BJ (cell line): ENCODE results near the gene HS6ST3. TPM values are rescaled to one million over a fixed set of nuclear protein-coding genes. Genes with fewer than 3 reads are reported as not detected.

Experiments used
- CTCF ChIA-PET: fragments of 350-600 bp; formaldehyde crosslinking; extraction: SDS; loops from one replicate; lab custom pipeline; 2021; ENCODE audit warnings: antibody characterized with exemption, inconsistent platforms; lab: Yijun Ruan, JAX
- POLR2A ChIA-PET: fragments of 300-600 bp; sonication (Branson Sonifier 250); formaldehyde crosslinking; extraction: SDS; loops from one replicate; lab custom pipeline; 2021; ENCODE audit warnings: antibody characterized with exemption; lab: Charles Lee
- DNase-seq: peaks from one replicate; pipeline ENCODE4 v3.0.0-alpha.2; 2011; ENCODE audit warnings: low read depth
- H3K27me3 ChIP-seq: 2 replicates; pipeline ENCODE4 v1.6.0; 2011; ENCODE audit warnings: low read length; ENCODE audit not compliant: control insufficient read depth, insufficient read depth
- H3K36me3 ChIP-seq: 2 replicates; pipeline ENCODE4 v1.5.1; 2011; ENCODE audit warnings: low read length; ENCODE audit not compliant: control insufficient read depth, insufficient read depth
- H3K4me3 ChIP-seq: 2 replicates; pipeline ENCODE4 v1.5.1; 2011; ENCODE audit warnings: low read depth, mild to moderate bottlenecking, control low read depth, low read length
- CTCF ChIP-seq: IDR thresholded peaks from 2 replicates; pipeline ENCODE4 v1.5.1; 2011; ENCODE audit warnings: low read depth, mild to moderate bottlenecking, control low read depth, inconsistent platforms, low read length, moderate library complexity; ENCODE audit not compliant: insufficient read depth
- polyA plus RNA-seq: library from polyadenylated mRNA; depleted of rRNA; stranded (reverse); fragments of >200 nt; gene quantifications from 2 replicates; pipeline ENCODE4 v1.2.3, GENCODE V29; 2011

HS6ST3 gene
- polyA plus RNA-seq, 1 experiment: not detected

- Histone ChIP-seq H3K27me3 (no peaks in the 10 kb centered on the region), H3K4me3 (no peak overlapping the region), H3K36me3 (no peaks in the 10 kb centered on the region)
- CTCF ChIA-PET: interaction anchor here (1.7 kb wide), 1 partner anchor 8 kb away, joined by 6 read pairs; no protein-coding TSS in a partner anchor
- no peak for DNase-seq
- no peak for TF ChIP-seq CTCF
- POLR2A ChIA-PET: no interaction called here
Measured at GRCh38 chr13:96553796-96554195, 463.9 kb downstream of the HS6ST3 start.

DNA sequence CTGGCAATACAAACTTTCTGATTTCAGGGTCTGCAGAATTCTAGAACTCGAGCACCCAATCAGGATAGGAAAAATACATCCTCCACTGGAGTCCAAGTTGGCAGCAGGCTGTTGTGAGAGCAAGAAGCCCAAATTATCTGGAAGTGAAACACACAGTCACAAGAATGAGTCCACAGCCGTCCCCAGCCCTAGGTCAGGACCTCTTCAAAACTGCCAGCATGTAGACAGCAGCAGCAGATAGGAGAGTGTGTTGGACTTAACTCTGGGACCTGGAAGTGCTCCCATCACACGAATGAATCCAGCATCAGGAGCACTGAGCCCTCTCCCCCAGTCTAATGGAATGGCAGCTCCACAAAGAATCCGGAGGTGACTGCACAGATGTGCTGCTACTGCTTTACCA lies 483.7 kb downstream of the HS6ST3 start:
- Histone ChIP-seq H3K36me3 (no peaks in the 10 kb centered on the region), H3K27me3 (no peaks in the 10 kb centered on the region), H3K4me3 (no peak overlapping the region)
- no peak for DNase-seq
- ChIA-PET POLR2A (no interaction called here), CTCF (no interaction called here)
- no peak for TF ChIP-seq CTCF

DNA sequence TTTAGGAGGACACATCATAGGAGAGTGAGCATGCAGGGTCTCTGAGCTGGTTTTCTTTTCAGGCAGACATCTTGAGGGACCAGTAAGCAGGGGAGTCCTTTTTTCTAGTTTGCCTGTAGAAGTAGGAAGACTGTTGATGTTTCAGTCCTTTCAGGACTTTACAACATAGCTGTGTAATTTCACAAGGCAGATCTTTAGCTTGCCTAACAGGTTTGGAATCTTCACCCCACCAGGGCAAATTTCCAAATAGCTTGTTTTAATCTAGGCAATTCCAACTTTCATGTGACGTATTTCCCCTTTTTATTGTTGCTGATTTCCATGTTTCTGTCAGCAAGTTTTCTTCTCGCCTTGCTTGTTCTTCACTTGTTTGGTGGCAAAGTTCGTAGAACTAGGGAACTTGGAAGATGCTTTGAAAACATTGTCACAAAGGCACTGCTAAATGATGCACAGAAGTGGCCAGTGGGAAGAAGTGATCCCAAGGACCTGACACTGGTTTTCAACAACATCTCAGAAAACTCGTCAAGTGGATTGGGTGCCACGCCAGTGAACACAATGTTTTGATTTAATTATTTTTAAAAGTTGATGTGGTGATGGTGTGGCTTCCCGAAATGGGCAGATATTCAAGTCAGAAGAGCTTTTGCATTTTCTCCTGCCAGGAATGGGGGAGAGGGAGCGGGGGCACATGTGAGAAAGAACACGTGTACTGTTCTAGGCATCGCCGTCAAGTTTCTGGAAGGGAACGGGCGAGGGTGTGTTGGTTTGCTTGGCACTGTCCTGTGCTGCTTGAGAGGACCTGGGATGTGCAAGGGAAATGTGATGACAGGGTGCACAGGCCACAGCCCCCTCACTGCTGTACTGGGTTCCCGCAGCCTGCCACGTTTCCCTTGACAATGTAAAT lies 485.8 kb downstream of the HS6ST3 start:
- Histone ChIP-seq H3K27me3 (no peaks in the 10 kb centered on the region), H3K36me3 (no peaks in the 10 kb centered on the region), H3K4me3 (no peak overlapping the region)
- ChIA-PET CTCF (no interaction called here), POLR2A (no interaction called here)
- TF ChIP-seq CTCF: no peak
- DNase-seq: no peak

DNA sequence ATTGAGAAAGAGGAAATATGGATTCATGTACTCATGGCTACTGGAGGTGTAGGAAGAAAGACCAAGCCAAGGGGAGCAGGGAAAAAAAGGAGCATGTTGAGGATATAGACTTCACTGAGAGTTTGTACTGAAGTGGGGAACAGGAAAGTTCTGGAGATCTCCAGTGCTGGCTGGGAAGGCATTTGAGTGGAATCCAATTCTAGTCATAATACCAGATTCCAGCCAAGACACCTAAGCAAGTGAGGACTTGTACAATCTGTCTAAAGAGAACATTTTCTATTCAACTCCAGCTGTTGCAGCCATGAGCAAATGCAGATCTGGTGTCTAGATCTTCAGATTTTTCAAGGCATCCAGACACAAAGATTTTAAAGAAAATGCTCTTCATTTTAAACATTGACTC lies 491.8 kb downstream of the HS6ST3 start:
- Histone ChIP-seq H3K27me3 (no peaks in the 10 kb centered on the region), H3K36me3 (no peaks in the 10 kb centered on the region), H3K4me3 (no peak overlapping the region)
- no peak for DNase-seq
- no peak for TF ChIP-seq CTCF
- CTCF ChIA-PET: no interaction called here
- POLR2A ChIA-PET: no interaction called here

GRCh38 chr13:96615252-96615651 lies 525.3 kb downstream of the HS6ST3 start:
- CTCF ChIA-PET: no interaction called here
- Histone ChIP-seq H3K27me3 (no peaks in the 10 kb centered on the region), H3K4me3 (no peak overlapping the region), H3K36me3 (no peaks in the 10 kb centered on the region)
- DNase-seq: no peak
- no peak for TF ChIP-seq CTCF
- POLR2A ChIA-PET: no interaction called here
